GM12873 (cell line): Measurements from ENCODE around the gene HOXA1.

Experiments
- TF ChIP-seq, protein P1 (sequence below): IDR thresholded peaks from 2 replicates; pipeline ENCODE4 v1.5.1; 2012; ENCODE audit warnings: low read depth, mild to moderate bottlenecking, moderate library complexity, low read length, control low read depth; ENCODE audit not compliant: insufficient read depth; ENCODE audit errors: missing control alignments

HOXA1 gene

DNA sequence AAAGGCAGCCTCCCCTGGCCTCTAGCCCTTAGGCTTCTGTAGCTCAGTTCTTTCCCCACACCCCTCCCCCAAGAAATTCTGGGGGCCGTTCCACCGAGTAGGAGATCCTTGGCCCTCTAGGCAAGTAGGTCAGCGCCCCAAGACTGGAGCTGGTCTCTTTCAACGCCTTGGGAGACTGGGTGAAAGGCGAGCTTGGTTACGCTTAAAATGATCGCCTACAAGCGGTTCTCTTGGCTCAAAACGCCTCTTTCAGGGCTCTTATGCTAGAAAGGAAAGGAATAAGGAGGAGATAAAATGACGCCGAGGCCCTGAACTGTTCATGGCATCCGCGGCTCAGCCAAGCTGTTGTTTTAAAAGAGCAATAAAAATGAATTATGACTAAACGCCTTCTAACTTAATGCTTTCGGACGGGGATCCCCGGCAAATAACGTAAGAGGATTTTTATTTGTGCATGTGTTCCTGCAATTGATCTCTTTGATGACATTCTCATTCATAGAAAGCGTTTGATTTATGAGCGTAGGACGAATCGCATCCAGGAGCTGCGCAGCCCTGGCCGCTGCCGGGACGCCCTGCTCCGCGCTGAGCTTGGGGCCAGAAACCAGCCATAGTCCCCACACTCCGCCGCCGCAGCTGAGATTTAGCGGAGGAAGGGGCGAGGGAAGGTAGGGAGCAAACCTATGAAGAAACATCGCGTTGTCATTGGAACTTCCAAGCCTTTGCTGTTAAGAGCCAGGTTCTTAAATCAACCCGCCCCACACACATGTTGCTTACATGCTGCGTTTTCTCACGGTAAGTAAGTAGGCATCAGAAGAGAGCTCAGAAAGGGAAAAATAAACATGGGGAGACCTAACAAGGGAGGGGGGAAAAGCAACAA lies 3.0 kb upstream of the HOXA1 start:
- TF ChIP-seq, protein P1, sequence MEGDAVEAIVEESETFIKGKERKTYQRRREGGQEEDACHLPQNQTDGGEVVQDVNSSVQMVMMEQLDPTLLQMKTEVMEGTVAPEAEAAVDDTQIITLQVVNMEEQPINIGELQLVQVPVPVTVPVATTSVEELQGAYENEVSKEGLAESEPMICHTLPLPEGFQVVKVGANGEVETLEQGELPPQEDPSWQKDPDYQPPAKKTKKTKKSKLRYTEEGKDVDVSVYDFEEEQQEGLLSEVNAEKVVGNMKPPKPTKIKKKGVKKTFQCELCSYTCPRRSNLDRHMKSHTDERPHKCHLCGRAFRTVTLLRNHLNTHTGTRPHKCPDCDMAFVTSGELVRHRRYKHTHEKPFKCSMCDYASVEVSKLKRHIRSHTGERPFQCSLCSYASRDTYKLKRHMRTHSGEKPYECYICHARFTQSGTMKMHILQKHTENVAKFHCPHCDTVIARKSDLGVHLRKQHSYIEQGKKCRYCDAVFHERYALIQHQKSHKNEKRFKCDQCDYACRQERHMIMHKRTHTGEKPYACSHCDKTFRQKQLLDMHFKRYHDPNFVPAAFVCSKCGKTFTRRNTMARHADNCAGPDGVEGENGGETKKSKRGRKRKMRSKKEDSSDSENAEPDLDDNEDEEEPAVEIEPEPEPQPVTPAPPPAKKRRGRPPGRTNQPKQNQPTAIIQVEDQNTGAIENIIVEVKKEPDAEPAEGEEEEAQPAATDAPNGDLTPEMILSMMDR, result no peak

- TF ChIP-seq, protein P1, result no peak
These were observed 2.1 kb upstream of the HOXA1 start for GRCh38 chr7:27097686-27098577.

GRCh38 chr7:27096768-27097514 lies 1.1 kb upstream of the HOXA1 start:
- TF ChIP-seq, protein P1, result no peak

GRCh38 chr7:27095050-27095896 lies 527 bp downstream of the HOXA1 start:
- TF ChIP-seq, protein P1, result no peak

DNA sequence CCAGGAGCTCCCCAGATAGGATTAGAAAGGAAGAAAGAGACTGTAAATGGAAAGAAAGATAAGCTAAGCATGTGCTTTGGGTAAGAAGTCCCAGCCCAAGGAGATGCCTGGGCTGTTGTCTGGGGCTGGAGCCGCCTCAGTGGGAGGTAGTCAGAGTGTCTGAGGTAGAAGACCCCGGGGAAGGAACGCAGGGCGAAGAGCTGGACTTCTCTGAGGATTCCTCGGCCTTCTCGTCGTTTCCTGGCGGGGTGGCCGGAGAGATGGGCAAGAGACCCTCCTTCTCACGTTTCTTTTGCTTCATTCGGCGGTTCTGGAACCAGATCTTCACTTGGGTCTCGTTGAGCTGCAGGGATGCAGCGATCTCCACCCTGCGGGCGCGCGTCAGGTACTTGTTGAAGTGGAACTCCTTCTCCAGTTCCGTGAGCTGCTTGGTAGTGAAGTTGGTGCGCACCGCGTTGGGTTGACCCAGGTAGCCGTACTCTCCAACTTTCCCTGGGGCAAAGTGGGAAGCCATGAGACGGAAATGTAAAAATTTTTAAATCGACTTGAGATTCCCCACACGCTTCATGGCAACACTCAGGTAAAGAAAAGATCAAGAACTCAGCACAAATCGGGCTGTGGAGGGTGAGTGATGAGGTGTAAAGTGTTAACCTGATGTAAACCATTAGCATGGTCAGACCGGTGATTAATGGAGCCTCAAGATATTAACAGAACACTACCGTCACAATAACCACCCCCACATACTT lies 1.3 kb downstream of the HOXA1 start:
- TF ChIP-seq, protein P1, result no peak

- TF ChIP-seq, protein P1, result no peak
These were observed 2.5 kb downstream of the HOXA1 start for GRCh38 chr7:27093184-27093895.
